ENCODE data around the gene GPC6. TPM values are rescaled to one million over a fixed set of nuclear protein-coding genes. Genes with fewer than 3 reads are reported as not detected.

The GPC6 gene
- total RNA-seq, 3 donors from 2014 or later (not counting 1 experiment from before 2014, with no cell fraction given) = not detected

- Histone ChIP-seq H3K27me3 (ENCODE audit: control insufficient read depth, insufficient read depth, low read length) (no peaks in the 10 kb centered on the region), H3K9me3 (ENCODE audit: control insufficient read depth, insufficient read depth, low read length) (no peaks in the 10 kb centered on the region), H3K4me1 (ENCODE audit: control insufficient read depth, insufficient read depth, low read length) (no peaks in the 10 kb centered on the region), H3K4me3 (ENCODE audit: low read length) (no peak overlapping the region), H3K36me3 (ENCODE audit: control insufficient read depth, insufficient read depth, low read length) (no peaks in the 10 kb centered on the region), H3K27ac (ENCODE audit: low read length) (no peak overlapping the region)
- TF ChIP-seq CTCF (IDR thresholded peaks at IDR 0.05) = no peak
- Mint-ChIP-seq H3K27me3 (ENCODE audit: low read depth in 2 of 2) (no peaks in the 10 kb centered on the region), H3K27ac (no peak overlapping the region), H3K9me3 (peaks cover 3 to 7% of the 10 kb centered on the region in 2 donors), H3K4me1 (no peaks in the 10 kb centered on the region), H3K4me3 (no peak overlapping the region), H3K36me3 (no peaks in the 10 kb centered on the region)
- DNase-seq (no peak), ATAC-seq (no peak)
- intact Hi-C loops (cut with micrococcal nuclease) = no loop called here
- WGBS (ENCODE audit: insufficient coverage) = 75% methylated on average over 1 of the region's 1 CpG
These were observed 557.6 kb downstream of the GPC6 start for GRCh38 chr13:93784191-93784590.

- H3K27ac Mint-ChIP-seq = no peak overlapping the region
- intact Hi-C loops (cut with micrococcal nuclease) = no loop called here
- Histone ChIP-seq H3K27ac (ENCODE audit: low read length) (no peak overlapping the region), H3K4me3 (ENCODE audit: low read length) (no peak overlapping the region), H3K9me3 (ENCODE audit: control insufficient read depth, insufficient read depth, low read length) (no peaks in the 10 kb centered on the region), H3K36me3 (ENCODE audit: control insufficient read depth, insufficient read depth, low read length) (no peaks in the 10 kb centered on the region), H3K27me3 (ENCODE audit: control insufficient read depth, insufficient read depth, low read length) (no peaks in the 10 kb centered on the region), H3K4me1 (ENCODE audit: control insufficient read depth, insufficient read depth, low read length) (no peaks in the 10 kb centered on the region)
- TF ChIP-seq CTCF (IDR thresholded peaks at IDR 0.05) = no peak
- DNase-seq (no peak), ATAC-seq (no peak)
- WGBS (ENCODE audit: insufficient coverage) = 96% methylated on average over 3 of the region's 4 CpGs
- no peaks in the 10 kb centered on the region for H3K4me1 Mint-ChIP-seq
- peaks cover 3 to 9% of the 10 kb centered on the region in 2 donors for H3K9me3 Mint-ChIP-seq
- no peak overlapping the region for H3K4me3 Mint-ChIP-seq
- H3K36me3 Mint-ChIP-seq = no peaks in the 10 kb centered on the region
- no peaks in the 10 kb centered on the region for H3K27me3 Mint-ChIP-seq (ENCODE audit: low read depth in 2 of 2)
These were observed 560.4 kb downstream of the GPC6 start for GRCh38 chr13:93786846-93787489.

- Mint-ChIP-seq H3K36me3 (no peaks in the 10 kb centered on the region), H3K27me3 (ENCODE audit: low read depth in 2 of 2) (no peaks in the 10 kb centered on the region), H3K27ac (no peak overlapping the region), H3K4me3 (no peak overlapping the region), H3K4me1 (no peaks in the 10 kb centered on the region), H3K9me3 (peaks cover 0 to 7% of the 10 kb centered on the region in 2 donors)
- no peak for TF ChIP-seq CTCF (IDR thresholded peaks at IDR 0.05)
- Histone ChIP-seq H3K9me3 (ENCODE audit: control insufficient read depth, insufficient read depth, low read length) (no peaks in the 10 kb centered on the region), H3K4me3 (ENCODE audit: low read length) (no peak overlapping the region), H3K27me3 (ENCODE audit: control insufficient read depth, insufficient read depth, low read length) (no peaks in the 10 kb centered on the region), H3K36me3 (ENCODE audit: control insufficient read depth, insufficient read depth, low read length) (no peaks in the 10 kb centered on the region), H3K27ac (ENCODE audit: low read length) (no peak overlapping the region), H3K4me1 (ENCODE audit: control insufficient read depth, insufficient read depth, low read length) (no peaks in the 10 kb centered on the region)
- intact Hi-C loops (cut with micrococcal nuclease) = no loop called here
- DNase-seq (no peak), ATAC-seq (no peak)
- 87% methylated on average over 2 of the region's 2 CpGs for WGBS (ENCODE audit: insufficient coverage)
These were observed 561.8 kb downstream of the GPC6 start for GRCh38 chr13:93788456-93788855.

GRCh38 chr13:93789058-93789457, 562.5 kb downstream of the GPC6 start:
- TF ChIP-seq CTCF (IDR thresholded peaks at IDR 0.05) = no peak
- Mint-ChIP-seq H3K9me3 (peaks cover 0 to 5% of the 10 kb centered on the region in 2 donors), H3K4me1 (no peaks in the 10 kb centered on the region), H3K4me3 (no peak overlapping the region), H3K36me3 (no peaks in the 10 kb centered on the region), H3K27me3 (ENCODE audit: low read depth in 2 of 2) (no peaks in the 10 kb centered on the region), H3K27ac (no peak overlapping the region)
- Histone ChIP-seq H3K27ac (ENCODE audit: low read length) (no peak overlapping the region), H3K27me3 (ENCODE audit: control insufficient read depth, insufficient read depth, low read length) (no peaks in the 10 kb centered on the region), H3K36me3 (ENCODE audit: control insufficient read depth, insufficient read depth, low read length) (no peaks in the 10 kb centered on the region), H3K4me1 (ENCODE audit: control insufficient read depth, insufficient read depth, low read length) (no peaks in the 10 kb centered on the region), H3K4me3 (ENCODE audit: low read length) (no peak overlapping the region), H3K9me3 (ENCODE audit: control insufficient read depth, insufficient read depth, low read length) (no peaks in the 10 kb centered on the region)
- ATAC-seq (no peak), DNase-seq (no peak)
- intact Hi-C loops (cut with micrococcal nuclease) = no loop called here
- WGBS (ENCODE audit: insufficient coverage) = 76% methylated on average over 1 of the region's 2 CpGs

Measured in natural killer cell (primary cell).